CD14-positive monocyte (primary cell): ENCODE data around the gene NPNT. TPM values are rescaled to one million over a fixed set of nuclear protein-coding genes. Genes with fewer than 3 reads are reported as not detected.

Experiments used
- DNase-seq, 3 donors: peaks; one replicate each; pipeline ENCODE4 v3.0.0-alpha.2; 2011 to 2022
- H2AFZ ChIP-seq: 2 replicates; pipeline ENCODE4 v1.6.0; 2012; ENCODE audit warnings: mild to moderate bottlenecking, low read depth, low read length, inconsistent platforms; ENCODE audit not compliant: insufficient read depth, poor library complexity, severe bottlenecking
- H3K27ac ChIP-seq, 2 donors: 1 replicate in 1 of 2; 2 replicates in 1 of 2; pipeline ENCODE4 v1.5.1; 2012 to 2013; ENCODE audit warnings: low read length in 2 of 2, control low read depth in 1 of 2, inconsistent platforms in 1 of 2, low read depth in 1 of 2, mild to moderate bottlenecking in 1 of 2
- H3K27me3 ChIP-seq, 2 donors: one replicate each; pipeline versions ENCODE4 v1.6.0 to v1.6.1; 2011 to 2013; ENCODE audit warnings: low read length in 2 of 2; ENCODE audit not compliant: control insufficient read depth in 2 of 2, insufficient read depth in 2 of 2
- H3K36me3 ChIP-seq, 2 donors: replicated peaks in 1 of 2; 1 replicate in 1 of 2; 2 replicates in 1 of 2; pipeline versions ENCODE4 v1.5.1 to v1.6.1; 2012 to 2013; ENCODE audit warnings: low read length in 2 of 2, control low read depth in 1 of 2, inconsistent platforms in 1 of 2, mild to moderate bottlenecking in 1 of 2; ENCODE audit not compliant: insufficient read depth in 2 of 2, control insufficient read depth in 1 of 2
- H3K4me1 ChIP-seq, 2 donors: 1 replicate in 1 of 2; 2 replicates in 1 of 2; pipeline versions ENCODE4 v1.5.1 to v1.6.1; 2012 to 2013; ENCODE audit warnings: low read length in 2 of 2, control low read depth in 1 of 2, inconsistent platforms in 1 of 2, mild to moderate bottlenecking in 1 of 2, moderate library complexity in 1 of 2; ENCODE audit not compliant: insufficient read depth in 2 of 2, control insufficient read depth in 1 of 2
- H3K4me2 ChIP-seq: replicated peaks from 2 replicates; pipeline ENCODE3; 2012; ENCODE audit warnings: low read length, moderate library complexity, mild to moderate bottlenecking; ENCODE audit not compliant: poor library complexity, severe bottlenecking; ENCODE audit errors: extremely low read depth
- H3K4me3 ChIP-seq, 3 experiments: fragments of 200-600 bp in 1 of 3; sonication (generic) in 1 of 3; replicated peaks in 1 of 3; 1 replicate in 2 of 3; 2 replicates in 1 of 3; pipeline ENCODE4 v1.5.1; 2011 to 2013; ENCODE audit warnings: low read length in 3 of 3, mild to moderate bottlenecking in 3 of 3, control low read depth in 2 of 3, low read depth in 2 of 3, inconsistent platforms in 1 of 3, moderate library complexity in 1 of 3
- H3K79me2 ChIP-seq: 2 replicates; pipeline ENCODE4 v1.6.0; 2012; ENCODE audit warnings: mild to moderate bottlenecking, control low read depth, inconsistent platforms, low read length, moderate library complexity; ENCODE audit not compliant: insufficient read depth
- H3K9ac ChIP-seq: 2 replicates; pipeline ENCODE4 v1.6.0; 2017; ENCODE audit warnings: low read length, mild to moderate bottlenecking; ENCODE audit not compliant: insufficient read depth, poor library complexity, severe bottlenecking
- H3K9me3 ChIP-seq, 2 donors: replicated peaks in 1 of 2; 1 replicate in 1 of 2; 2 replicates in 1 of 2; pipeline versions ENCODE4 v1.5.1 to v1.6.1; 2012 to 2013; ENCODE audit warnings: low read length in 2 of 2, control low read depth in 1 of 2; ENCODE audit not compliant: control insufficient read depth in 1 of 2, insufficient read depth in 1 of 2
- H4K20me1 ChIP-seq: 2 replicates; pipeline ENCODE4 v1.6.0; 2012; ENCODE audit warnings: mild to moderate bottlenecking, low read length, control low read depth, moderate library complexity; ENCODE audit not compliant: insufficient read depth
- H3K27ac Mint-ChIP-seq, 7 donors: one replicate each; pipeline ENCODE4 v1.8.0; 2020; ENCODE audit warnings: mild to moderate bottlenecking in 7 of 7, mixed read lengths in 7 of 7, moderate library complexity in 6 of 7, inconsistent platforms in 2 of 7
- H3K27me3 Mint-ChIP-seq, 3 donors: one replicate each; pipeline ENCODE4 v1.8.0; 2021 to 2022; ENCODE audit warnings: low read depth in 3 of 3, mild to moderate bottlenecking in 3 of 3, mixed read lengths in 3 of 3, moderate library complexity in 3 of 3, inconsistent platforms in 1 of 3
- H3K36me3 Mint-ChIP-seq, 2 donors: one replicate each; pipeline ENCODE4 v1.8.0; 2020; ENCODE audit warnings: mixed read lengths in 2 of 2, inconsistent platforms in 1 of 2, mild to moderate bottlenecking in 1 of 2
- H3K4me1 Mint-ChIP-seq: one replicate; pipeline ENCODE4 v1.8.0; 2020; ENCODE audit warnings: mild to moderate bottlenecking, mixed read lengths
- H3K4me3 Mint-ChIP-seq, 2 donors: one replicate each; pipeline ENCODE4 v1.8.0; 2020; ENCODE audit warnings: mild to moderate bottlenecking in 2 of 2, mixed read lengths in 2 of 2, moderate library complexity in 1 of 2
- H3K9me3 Mint-ChIP-seq, 7 donors: one replicate each; pipeline ENCODE4 v1.8.0; 2020 to 2022; ENCODE audit warnings: mixed read lengths in 7 of 7, mild to moderate bottlenecking in 6 of 7, moderate library complexity in 6 of 7, inconsistent platforms in 2 of 7
- WGBS: methylation state at CpG from one replicate; pipeline ENCODE4 v1.1.5; 2013; ENCODE audit warnings: missing lambda C conversion rate; ENCODE audit not compliant: insufficient coverage; 5-methylcytosine and 5-hydroxymethylcytosine counted together
- intact Hi-C, 2 donors: fragments of 100-400 bp; cut with micrococcal nuclease; formaldehyde crosslinking; loops; one replicate each; pipeline versions ENCODE4 v1.15.0 to v1.15.1; 2023
- polyA plus RNA-seq, 3 donors: library from polyadenylated mRNA; depleted of rRNA in 1 of 3; unstranded in 2 of 3; stranded (reverse) in 1 of 3; fragments of 300-500 nt in 2 of 3; fragments of >200 nt in 1 of 3; fragmentation: Illumina TruSeq in 2 of 3; gene quantifications; 1 replicate in 2 of 3; 2 replicates in 1 of 3; pipeline ENCODE4 v1.2.3, GENCODE V29; 2012 to 2021
- TF ChIP-seq, protein P1 (sequence below): fragments of 200-600 bp; IDR thresholded peaks from one replicate; pipeline ENCODE4 v1.8.0; 2022; ENCODE audit warnings: antibody characterized with exemption, mild to moderate bottlenecking

The NPNT gene
- polyA plus RNA-seq, 3 donors: not detected

DNA sequence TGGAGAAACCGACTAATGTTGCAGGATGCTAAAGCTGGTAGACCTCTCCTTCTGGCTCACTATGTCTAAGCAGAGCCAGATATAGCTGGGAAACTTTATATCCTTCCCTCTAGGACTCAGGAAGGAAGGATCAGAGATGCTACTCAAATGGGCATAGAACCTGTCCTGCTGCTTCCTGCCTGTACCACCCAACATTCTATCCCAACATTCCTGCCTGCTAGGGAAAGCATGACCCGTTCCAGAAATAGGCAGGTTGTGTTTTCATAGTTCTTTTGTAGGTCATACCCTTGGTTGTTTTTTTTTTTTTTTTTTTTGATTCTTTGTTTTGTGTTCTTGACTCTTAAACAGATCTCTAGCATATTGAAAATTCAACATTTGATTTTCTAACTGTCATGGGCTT, 5.3 kb downstream of the NPNT start:
- TF ChIP-seq, protein P1, sequence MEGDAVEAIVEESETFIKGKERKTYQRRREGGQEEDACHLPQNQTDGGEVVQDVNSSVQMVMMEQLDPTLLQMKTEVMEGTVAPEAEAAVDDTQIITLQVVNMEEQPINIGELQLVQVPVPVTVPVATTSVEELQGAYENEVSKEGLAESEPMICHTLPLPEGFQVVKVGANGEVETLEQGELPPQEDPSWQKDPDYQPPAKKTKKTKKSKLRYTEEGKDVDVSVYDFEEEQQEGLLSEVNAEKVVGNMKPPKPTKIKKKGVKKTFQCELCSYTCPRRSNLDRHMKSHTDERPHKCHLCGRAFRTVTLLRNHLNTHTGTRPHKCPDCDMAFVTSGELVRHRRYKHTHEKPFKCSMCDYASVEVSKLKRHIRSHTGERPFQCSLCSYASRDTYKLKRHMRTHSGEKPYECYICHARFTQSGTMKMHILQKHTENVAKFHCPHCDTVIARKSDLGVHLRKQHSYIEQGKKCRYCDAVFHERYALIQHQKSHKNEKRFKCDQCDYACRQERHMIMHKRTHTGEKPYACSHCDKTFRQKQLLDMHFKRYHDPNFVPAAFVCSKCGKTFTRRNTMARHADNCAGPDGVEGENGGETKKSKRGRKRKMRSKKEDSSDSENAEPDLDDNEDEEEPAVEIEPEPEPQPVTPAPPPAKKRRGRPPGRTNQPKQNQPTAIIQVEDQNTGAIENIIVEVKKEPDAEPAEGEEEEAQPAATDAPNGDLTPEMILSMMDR: no peak
- H3K36me3 Mint-ChIP-seq: peaks cover 0 to 4% of the 10 kb centered on the region in 2 donors
- H3K9me3 Mint-ChIP-seq: peaks cover 0 to 8% (median 2%) of the 10 kb centered on the region in 7 donors
- H3K4me3 ChIP-seq: no peak overlapping the region
- no peaks in the 10 kb centered on the region for H3K4me1 Mint-ChIP-seq
- peaks cover 33 to 47% (median 39%) of the 10 kb centered on the region in 3 donors for H3K27me3 Mint-ChIP-seq
- no peak overlapping the region for H3K27ac Mint-ChIP-seq
- no peak overlapping the region for H3K4me2 ChIP-seq
- WGBS: 80% methylated on average over 1 of the region's 2 CpGs
- H3K79me2 ChIP-seq: no peaks in the 10 kb centered on the region
- peaks cover 0 to 10% of the 10 kb centered on the region in 2 donors for H3K9me3 ChIP-seq
- peaks cover 26 to 40% of the 10 kb centered on the region in 2 donors for H3K27me3 ChIP-seq
- no peak overlapping the region for H3K9ac ChIP-seq
- H3K27ac ChIP-seq: no peak overlapping the region
- no peak overlapping the region for H2AFZ ChIP-seq
- intact Hi-C loops: no loop called here
- no peaks in the 10 kb centered on the region for H3K4me1 ChIP-seq
- no peaks in the 10 kb centered on the region for H3K36me3 ChIP-seq
- peak overlapping the region in 1 of 2 donors; percentile 2 for H3K4me3 Mint-ChIP-seq
- no peaks in the 10 kb centered on the region for H4K20me1 ChIP-seq
- DNase-seq: no peak

DNA sequence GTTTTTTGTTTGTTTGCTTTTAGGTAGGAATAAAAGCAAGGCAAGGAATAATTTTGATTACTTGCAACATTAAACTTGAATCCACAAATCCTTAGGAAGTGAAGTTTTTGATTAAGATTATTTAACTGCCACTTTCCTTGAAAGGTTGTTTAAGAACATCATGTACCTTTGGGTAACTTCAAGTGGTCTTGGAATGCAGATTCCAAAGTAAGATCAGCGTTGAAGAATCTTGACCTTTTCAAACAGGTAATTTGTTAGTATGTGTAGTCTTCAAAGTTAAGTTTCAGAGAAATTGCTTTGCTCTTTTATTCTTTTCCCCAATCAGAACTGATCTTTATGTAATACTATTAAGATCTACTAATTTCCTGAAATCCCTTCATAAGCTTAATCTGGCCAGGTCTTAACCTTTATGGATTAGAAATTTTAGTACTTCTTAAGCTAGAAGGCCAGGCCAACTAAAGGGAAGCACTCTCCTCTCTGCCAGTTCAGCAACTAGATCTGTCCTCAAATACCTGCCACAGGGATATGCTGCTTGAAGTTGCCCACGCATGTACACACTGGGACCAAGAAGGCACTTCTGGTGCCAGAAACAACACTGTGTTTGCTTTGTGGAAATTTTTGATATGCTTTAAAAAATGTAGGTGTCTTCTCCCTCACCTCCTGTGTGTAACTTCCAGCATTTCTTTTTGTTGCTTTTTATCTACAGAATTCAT, 7.4 kb downstream of the NPNT start:
- Mint-ChIP-seq H3K4me1 (no peaks in the 10 kb centered on the region), H3K36me3 (no peaks in the 10 kb centered on the region), H3K4me3 (no peak overlapping the region), H3K9me3 (peaks cover 0 to 3% (median 0%) of the 10 kb centered on the region in 7 donors), H3K27me3 (peaks cover 11 to 26% (median 18%) of the 10 kb centered on the region in 3 donors), H3K27ac (no peak overlapping the region)
- Histone ChIP-seq H3K79me2 (no peaks in the 10 kb centered on the region), H3K4me3 (no peak overlapping the region), H2AFZ (no peak overlapping the region), H3K4me2 (no peak overlapping the region), H3K9me3 (no peaks in the 10 kb centered on the region), H3K4me1 (no peaks in the 10 kb centered on the region), H3K27me3 (peaks cover 13 to 19% of the 10 kb centered on the region in 2 donors), H4K20me1 (no peaks in the 10 kb centered on the region), H3K27ac (no peak overlapping the region), H3K9ac (no peak overlapping the region), H3K36me3 (no peaks in the 10 kb centered on the region)
- intact Hi-C loops: no loop called here
- no peak for DNase-seq
- WGBS: no CpG with 5 or more reads among the region's 2 CpGs
- TF ChIP-seq, protein P1: no peak
